ENCODE data around the gene WDR27.
"Not testable (repeated sequence)": the region's sequence is repeated elsewhere in the genome, so short reads cannot be mapped to it uniquely, and the experiment has no call there.

WDR27 gene

DNA sequence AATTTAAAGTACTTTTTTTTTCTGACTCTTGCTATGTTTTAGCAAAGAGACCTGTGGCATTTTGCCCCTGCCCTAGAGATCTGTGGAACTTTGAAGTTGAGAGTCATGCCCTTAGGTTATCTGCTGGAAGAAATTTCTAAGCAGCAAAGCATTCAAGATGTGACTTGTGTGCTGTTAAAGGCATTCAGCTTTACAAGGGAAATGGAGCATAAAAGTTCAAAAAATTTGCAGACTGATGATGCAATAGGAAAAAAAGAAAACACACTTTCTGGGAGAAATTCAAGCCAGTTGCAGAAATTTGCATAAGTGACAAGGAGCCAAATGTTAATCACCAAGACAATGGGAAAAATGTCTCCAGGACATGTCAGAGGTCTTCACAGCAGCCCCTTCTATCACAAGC, 267.3 kb downstream of the WDR27 start:
- DNase-seq, ATAC-seq: not testable (repeated sequence)

DNA sequence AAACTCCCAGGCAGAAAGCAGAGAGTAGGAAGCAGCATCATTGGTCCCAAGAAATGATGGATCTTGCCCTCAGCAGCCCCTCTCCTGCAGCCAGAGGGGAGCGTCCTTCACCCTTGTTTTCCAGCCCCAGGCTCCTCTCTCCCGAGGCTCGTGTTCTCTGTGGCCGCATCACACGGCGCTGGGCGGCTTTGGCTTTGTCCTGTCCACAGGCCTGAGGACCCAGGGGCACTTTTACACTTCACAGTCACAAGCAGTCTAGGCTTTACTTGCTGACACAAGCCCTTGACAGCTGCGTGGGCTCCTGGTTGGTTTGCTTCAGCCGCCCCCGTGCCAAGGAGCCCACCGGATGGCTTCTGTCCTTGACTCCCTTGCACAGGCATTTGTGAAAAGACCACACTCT, 272.8 kb downstream of the WDR27 start:
- ATAC-seq (no peak), DNase-seq (no peak)

DNA sequence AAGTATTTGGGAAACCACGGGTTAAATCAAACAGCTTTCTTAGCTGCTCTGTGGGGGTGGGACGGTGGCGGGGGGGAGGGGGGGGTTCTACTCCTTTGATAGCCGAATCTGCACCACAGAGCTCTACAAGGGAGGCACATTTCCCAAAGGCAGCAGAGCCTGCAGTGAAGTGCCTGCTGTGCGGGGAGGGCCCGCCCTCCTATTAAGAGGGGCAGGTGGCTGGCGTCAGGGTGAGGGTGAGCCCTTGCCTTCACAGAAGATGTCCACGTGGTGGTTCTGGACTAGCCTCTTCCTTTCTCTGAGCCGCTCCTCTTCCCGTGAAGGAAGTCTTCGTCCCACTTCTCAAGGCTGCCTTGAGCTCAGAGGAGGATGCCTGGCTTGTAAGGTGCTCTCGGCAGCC, 273.3 kb downstream of the WDR27 start:
- ATAC-seq (no peak), DNase-seq (no peak)

DNA sequence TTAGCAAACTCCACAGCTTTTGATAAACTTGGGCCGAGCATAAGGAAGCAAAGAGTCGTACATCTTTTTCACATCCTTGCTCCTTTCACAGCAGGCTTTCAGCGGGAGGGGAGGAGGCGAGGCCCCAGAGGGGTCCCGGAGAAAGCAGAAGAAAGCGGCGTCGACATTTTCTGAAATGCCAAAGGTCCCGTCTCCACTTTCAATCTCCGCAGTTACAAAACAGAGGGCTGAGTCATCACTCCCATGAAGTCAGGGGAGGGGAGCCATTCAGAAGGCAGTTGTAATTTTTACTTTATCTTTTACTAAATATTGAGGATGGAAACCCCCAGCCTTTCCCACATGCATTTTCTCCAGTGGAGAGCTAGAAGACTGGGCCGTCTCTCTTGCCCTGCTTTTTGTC, 274.0 kb downstream of the WDR27 start:
- ATAC-seq, result no peak
- DNase-seq, result no peak

DNA sequence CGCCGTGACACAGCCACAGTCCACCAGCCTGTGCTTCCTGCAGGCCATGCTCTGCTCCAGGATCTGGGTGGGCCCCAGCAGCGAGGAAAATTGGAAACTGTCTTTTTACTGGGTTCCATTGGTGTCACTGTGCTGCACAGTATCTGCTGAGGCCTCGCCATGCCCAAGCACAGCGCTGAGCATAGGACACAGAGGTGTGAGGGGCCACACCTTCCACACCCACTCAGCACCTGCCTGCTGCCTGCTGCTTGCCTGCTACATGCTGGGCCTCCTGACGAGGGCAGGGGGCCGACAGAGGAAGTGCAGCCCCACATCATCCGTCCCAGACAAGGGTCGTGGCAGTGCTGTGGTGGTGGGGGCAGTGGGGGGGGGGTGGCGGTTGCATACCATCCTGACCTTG, 275.2 kb downstream of the WDR27 start:
- ATAC-seq (no peak), DNase-seq (no peak)

DNA sequence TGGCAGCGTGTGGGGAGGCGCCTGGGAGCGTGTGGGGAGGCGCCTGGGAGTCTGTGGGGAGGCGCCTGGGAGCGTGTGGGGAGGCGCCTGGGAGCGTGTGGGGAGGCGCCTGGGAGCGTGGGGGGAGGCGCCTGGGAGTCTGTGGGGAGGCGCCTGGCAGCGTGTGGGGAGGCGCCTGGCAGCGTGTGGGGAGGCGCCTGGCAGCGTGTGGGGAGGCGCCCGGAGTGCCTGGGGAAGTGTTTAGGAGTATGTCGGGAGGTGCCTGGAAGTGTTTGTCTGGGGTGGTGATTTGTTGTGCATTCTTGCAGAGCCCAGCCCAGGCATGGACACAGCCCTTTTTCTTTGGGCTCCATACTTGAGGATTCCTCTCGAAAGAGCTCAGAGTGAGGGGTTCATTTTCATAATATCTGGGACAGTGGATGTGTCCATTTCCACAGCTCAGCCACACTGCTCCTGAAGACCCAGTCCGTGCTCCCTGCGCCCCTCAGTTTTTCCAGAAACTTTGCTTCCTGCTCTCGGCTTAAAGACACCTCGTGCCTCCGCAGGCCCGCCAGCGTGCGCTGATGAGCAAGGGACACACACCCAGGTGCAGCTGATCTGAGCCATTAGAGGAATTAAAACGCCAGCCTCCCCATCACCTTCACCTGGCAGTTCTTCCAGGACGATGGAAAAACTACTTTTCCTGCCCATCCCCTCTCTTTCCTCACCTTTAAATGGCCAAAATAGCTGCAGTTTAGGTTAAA, 276.0 kb downstream of the WDR27 start:
- ATAC-seq (no peak), DNase-seq (no peak)

DNA sequence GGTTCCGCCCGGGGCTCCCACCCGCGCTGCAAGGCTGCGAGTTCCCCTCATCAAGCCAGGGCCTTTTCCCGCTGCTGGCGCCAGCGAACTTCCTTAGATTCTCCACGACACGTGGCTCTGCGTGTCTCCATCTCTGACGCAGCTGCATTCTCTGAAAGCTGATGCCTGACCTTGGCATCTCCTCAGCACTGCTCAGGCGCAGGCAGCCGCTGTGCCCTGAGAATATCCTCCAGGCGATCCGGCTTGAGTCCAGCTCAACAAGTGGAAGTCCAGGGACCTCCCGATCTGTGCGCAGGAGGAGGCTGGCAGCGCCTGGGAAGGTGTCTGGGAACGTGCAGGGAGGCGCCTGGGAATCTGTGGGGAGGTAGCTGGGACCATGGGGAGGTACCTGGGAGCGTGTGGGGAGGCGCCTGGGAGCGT, 277.0 kb downstream of the WDR27 start:
- ATAC-seq, result no peak
- no peak for DNase-seq

DNA sequence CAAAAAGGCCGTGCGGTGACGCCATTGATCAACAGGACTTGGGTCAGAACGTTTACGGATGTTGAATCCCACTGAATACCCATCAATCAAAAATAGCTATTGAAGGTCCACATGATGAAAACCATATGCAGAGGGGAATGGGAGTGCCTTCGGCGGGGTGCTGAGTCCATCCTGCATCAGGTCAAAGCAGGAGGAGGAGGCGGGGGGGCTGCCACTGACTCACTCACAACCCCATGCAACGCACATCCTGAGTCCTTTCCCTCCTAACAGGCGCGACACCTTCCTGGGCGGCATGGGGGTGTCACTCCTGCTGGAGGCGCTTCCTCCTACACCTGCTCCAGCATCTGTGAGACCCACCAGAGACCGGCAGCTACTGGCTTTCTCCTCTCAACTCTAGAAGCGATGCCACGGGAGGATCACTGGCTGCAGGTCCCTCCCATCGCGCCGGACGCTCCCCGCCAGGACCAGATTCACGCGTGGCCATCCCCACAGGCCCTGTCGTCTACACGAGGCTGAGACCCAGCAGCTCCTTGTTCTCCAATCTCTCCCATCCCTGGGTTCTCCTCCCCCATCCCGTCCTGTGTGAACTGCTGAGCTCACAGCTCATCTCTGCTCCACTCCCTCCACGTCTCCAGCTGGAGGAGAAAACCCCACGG, 277.6 kb downstream of the WDR27 start:
- ATAC-seq (no peak), DNase-seq (no peak)

DNA sequence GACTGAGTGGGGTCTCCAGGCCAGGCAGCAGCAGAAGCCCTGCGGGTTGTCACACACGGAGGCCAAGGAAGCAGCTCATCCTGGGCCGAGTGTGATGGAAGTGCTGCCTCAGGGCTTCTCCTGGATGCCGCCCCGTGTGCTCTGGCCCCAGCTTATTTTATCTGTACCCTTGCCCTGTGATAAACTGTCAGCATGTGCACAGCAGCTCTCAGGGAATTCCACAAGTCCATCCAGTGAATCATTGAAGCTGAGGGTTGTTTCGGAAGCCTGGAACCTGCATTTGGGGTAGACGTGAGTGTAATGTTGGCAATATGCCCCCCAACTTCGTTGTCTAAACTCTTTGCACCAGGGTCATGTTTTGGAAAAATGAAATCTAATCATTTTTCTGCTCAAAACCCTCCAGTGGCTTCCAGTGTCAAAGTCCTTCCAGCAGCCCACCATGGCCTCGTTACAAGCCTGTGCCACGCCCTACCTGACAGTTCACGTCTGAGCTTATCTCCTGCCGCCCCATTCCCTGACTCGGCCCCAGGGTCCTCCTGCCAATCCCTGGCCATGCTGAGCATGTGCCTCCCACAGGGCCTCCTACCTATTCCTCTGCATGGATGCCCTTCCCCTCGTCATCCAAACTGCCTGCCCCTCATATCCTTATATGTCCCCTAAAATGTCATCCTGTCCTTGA, 280.1 kb downstream of the WDR27 start:
- ATAC-seq (no peak), DNase-seq (no peak)

DNA sequence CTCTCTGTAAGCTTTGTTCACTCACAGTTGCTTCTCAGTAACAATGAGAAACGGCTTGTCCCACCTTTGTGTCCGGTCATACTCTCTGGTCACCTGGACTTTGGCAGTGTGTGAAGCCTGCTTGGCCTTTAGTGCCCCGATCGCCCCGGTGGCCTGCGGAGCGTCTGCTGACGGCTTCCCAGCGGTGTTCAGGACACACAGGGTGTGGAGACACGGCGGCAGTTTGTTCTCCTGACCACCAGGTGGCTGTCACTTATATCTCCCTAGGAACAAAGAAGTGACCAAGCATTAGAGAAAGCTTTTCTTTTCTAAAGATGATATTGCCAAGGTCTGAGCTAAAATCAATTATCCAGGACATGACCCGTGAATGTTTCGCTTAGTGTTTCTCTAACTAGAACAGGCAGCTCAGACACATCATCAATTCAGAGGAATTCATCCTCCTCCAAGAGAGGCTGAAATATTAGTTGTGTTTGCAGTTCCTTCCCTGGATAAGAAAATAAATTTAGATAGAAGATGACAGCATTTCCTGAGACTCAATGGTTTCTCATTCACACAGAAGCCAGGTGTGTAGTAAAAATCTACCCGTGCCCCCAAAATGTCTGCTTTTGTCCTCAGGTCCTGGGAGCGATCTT, 280.8 kb downstream of the WDR27 start:
- DNase-seq, result peak; percentile 11
- ATAC-seq, result peak; percentile 46

DNA sequence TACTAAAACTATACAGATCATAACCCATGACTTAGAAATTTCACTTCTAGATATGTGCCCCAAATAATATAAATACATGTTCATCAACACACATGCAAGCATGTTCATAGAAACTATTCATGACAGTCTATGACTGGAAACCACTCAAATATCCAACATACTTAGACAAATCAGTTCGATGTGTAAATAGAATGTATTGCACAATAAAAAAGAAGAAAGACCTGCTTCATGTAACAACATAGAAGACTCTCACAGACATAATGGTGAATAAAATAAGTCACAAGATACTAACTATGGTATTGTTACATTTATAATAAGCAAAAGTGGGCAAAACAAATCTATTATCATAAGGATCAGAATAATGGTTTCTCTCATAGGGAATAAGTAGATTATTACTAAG, 284.7 kb downstream of the WDR27 start:
- no peak for ATAC-seq

DNA sequence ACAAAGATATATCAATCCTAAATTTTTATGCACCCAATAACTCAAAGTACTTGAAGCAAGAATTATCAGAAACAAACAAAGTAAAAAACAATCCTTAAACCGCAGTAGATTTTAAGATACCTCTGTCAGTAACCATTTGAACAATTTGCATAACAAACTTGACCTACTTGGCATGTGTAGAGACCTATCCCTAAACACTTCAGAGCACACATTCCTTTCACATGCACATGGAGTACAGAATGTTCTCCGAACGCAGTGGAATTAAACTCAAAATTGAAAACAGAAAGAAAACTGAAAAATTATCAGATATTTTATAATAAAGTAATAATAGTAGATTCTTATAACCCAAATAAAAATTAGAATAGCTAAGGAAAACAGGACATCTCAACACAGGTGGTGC, 285.6 kb downstream of the WDR27 start:
- no peak for ATAC-seq
- no peak for DNase-seq

More for the DNA sequence above, 284.7 kb downstream of the WDR27 start:
- no peak for DNase-seq

DNA sequence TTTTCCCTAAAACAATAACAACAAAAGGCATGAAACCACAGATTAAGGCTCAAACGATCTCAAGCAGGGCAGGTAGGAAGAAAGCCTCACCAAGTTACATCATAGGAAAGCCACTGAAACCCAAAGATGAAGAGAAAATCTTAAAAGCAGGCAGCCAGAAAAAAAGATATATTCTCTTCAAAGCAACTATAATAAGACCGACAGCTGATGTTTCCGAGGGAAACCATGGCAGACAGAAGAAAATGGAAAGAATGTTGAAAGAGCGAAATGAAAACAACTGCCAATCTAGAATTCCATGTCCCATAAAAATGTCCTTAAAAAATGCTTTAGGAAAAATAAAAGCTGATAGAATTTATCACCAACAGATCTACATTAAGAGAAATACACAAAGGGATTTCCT, 286.6 kb downstream of the WDR27 start:
- no peak for ATAC-seq

DNA sequence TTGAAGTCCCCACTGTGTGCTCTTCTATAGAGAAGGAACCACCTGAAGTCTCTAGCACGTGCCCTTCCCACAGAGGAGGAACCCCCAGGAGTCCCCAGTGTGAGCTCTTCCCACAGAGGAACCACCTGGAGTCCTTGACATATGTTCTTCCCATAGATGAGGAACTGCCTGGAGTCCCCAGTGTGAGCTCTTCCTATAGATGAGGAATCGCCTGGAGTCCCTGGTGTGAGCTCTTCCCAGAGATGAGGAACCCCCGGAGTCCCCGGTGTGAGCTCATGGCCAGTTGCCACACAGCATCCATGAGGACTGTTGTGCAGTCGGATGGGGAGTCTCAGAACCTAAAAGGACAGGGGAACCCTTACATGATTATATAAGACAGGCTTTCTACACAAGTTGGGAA, 290.1 kb downstream of the WDR27 start:
- DNase-seq, result no peak
- no peak for ATAC-seq

More for the DNA sequence above, 286.6 kb downstream of the WDR27 start:
- no peak for DNase-seq

DNA sequence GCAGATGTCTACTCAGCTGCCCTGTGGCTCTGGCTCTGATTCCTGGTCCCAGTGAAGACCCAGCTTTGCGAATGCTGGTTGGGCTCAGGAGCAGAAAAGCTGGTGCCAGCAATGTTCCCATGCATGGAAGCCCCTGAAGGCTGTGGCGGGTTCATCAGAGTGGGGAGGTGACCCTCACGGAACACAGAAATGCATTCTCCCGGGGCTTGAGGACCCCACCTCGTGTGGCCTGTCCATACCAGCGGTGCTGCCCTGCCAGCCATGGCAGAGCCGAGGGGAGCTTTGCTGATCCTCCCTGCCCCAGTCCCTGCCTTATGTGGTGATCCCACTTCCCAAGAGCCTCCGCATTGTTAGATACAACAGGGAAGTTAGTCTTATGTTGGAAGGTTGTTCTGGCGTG, 290.5 kb downstream of the WDR27 start:
- ATAC-seq (no peak), DNase-seq (no peak)

DNA sequence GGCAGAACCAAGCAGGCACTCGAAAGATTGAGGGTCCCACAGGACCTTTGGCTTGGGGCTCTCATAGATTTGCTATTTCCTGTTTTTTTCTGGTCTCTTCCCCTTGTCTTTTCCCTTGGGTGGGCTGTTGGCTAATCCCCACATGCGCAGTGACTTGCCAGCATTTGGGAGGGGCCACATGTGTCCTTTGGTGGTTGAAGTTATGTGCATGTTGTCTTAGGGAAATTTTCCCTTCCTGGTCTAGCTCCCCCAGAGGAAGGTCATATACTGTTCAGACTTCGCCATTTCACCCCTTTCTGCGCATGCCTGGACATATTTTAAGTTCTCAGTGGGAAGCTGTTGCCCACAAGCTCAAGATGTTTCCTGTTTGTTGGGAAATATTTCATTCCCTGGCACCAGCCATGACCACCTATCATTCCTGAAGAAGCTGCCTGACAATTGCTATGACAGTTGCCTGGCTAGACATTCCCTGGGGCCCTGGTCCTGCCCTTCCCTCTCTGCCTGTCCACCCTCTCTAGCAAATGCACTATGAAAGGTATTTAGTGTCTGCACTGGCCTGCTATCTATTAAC, 292.0 kb downstream of the WDR27 start:
- DNase-seq (no peak), ATAC-seq (no peak)

DNA sequence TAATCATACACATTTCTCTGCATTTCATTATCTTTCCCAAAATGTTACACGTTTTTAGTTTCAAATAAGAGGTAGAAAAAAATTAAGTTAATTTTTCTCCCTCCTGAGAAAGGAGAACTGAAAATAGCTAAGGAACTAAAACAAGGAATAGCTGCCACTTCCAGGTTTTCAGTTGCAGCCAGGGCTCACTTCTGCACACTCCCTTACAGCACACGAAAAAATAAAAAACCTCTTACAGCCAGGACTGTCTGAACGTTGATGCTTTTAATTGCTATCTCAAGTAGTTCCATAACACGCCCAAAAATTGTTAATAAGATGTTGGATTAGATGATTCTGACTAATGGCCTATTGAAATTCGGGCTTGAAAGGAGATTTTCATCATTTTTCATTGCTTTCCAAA, 294.5 kb downstream of the WDR27 start:
- ATAC-seq, result no peak
- DNase-seq, result no peak
